ENCODE data around the gene EDIL3.
"Not testable (repeated sequence)": the region's sequence is repeated elsewhere in the genome, so short reads cannot be mapped to it uniquely, and the experiment has no call there.

EDIL3 gene

DNA sequence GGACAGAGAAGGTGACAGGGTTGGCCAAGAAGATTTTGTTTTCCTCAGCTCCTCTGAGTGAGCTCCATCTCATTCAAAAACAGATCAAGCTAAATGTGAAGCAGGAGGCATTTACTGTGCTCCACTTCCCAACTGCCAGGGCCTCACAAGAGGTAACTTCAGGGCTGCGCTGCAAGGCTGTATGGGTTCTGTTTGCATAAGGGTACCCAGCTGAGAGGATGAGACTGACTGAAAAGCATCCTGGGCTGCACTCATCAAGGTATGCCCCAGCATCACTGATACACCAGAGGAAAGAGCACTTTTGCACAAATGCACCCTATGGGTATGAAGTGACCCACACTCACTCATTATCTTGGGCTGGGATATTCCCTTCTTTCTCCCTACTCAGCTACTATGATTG lies 347.8 kb downstream of the EDIL3 start:
- DNase-seq: no peak

DNA sequence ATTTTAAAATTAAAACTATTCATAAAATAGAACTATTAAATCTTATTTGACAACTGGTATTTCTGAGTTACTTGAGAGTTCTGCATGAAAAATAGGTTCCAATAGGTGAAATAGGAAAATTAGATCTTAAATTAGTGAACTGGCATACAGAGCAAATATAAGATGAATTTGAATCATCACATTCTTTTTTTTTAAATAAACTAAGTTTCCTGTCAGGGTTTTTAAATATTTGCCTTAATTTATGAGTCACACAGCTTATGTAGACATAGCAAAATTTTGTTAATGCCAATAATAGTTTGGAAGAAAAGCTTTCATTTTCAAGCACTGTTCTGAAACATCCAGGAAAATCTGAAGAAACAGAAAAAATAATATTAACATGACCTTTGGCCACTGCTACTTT lies 352.4 kb downstream of the EDIL3 start:
- no peak for DNase-seq

DNA sequence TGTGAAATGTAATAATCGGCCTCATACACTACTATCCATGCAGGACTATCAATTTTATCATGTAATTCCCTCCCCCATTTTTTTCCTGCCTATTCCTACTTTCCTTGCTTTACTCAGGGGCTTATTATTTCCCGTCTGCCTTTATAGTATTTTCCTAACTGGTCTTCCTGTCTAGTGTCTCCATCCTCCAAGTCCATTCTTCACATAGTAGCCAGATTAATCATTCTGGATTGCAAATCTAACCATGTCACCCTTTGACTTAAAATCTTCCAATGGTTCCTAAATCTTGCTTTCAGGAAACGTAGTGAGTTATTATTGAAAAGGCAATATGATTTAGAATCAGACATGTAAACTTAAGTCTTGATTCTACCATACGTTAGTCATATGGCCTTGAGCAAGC lies 356.6 kb downstream of the EDIL3 start:
- no peak for DNase-seq

DNA sequence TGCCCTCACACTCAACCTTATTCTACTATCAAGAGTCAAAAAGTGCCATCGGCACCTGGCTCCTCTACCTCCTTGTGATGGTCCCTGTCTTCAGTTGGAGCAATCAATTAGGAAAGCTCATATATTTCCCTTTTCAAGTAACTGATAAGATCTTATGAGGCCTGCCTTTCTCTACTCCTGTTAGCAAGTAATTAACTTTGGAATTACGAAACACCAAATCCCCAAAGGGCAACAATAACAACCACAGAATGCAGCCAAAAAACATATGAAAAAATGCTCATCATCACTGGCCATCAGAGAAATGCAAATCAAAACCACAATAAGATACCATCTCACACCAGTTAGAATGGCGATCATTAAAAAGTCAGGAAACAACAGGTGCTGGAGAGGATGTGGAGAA lies 366.2 kb downstream of the EDIL3 start:
- DNase-seq: not testable (repeated sequence)

DNA sequence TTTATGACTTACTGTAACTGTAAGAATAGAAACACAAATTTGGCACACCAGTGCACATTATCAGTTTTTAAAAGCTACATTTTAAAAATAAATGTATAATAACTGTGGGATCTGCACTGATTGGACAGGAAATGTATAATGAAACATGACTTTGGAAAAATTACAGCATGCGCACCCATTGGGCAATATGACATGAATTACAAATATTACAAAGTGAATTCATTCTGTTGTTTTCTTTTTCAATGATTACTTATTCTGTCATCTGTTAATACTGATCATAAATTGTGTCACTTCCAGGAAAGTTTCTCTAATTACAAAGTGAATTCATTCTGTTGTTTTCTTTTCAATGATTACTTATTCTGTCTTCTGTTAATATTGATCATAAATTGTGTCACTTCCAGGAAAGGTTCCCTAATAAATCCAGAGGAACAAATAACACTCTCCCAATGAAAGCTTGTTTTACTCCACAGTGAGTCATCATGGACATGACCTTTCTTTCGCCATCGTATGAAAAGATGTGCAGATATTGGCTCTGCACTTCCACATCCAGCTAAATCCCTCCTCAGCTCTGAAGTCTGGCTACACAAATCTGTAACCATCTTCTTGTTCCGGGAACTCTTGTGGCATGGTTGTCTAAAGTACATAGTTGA lies 367.0 kb downstream of the EDIL3 start:
- no peak for DNase-seq

DNA sequence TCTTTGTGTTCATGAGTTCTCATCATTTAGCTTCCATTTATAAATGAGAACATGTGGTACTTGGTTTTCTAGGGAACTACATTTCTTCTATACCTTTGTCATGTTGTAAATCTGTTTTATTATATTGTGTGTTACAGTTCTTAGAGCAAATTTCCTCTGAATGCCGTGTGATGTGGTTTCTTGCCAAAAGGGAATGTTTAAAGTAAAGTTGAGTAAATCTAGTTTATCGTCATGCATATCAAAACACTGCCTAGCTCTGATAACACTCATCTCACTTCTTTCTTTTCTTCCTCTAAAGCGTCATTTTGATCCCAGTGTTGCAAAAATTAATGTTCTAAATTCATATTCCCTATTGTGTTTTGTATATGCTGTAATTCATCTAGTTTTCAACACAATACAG lies 368.6 kb downstream of the EDIL3 start:
- no peak for DNase-seq

DNA sequence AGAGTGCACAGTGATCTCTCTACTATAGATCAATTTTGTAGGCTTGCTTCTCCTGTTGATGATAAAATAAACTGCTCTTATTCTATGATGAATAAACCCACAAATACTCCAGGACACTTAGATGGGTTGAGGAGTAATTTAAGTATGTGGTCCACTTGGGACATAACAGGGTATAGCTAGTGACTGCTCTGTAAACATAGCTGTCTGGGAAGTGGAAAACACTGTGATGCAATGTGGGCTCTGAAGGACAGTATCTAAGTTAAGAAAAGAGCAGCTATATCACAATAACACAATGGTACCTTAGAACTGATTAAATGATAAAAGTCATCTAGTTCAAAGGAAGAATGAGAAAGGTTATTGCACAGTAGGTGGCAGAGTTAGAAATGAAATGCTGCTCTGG lies 369.7 kb downstream of the EDIL3 start:
- no peak for DNase-seq

DNA sequence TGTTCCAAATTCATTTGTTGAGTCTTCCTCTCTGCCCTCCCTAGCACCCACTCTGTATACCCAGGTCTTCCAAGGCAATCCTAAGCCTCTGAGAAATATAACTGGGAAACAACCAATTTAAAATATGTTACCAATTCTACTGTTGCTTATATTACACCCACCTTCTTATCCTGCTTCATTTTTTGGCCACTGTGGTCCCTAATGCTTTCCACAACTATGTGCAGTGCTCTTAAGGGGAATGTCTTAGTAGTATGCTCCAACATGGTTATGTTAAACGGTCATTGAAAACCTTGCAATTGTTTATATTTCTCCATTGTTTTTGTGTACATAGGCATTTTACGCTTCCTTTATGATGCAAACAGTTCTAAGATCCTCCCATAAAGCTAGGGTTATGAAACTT lies 390.9 kb downstream of the EDIL3 start:
- DNase-seq: no peak

DNA sequence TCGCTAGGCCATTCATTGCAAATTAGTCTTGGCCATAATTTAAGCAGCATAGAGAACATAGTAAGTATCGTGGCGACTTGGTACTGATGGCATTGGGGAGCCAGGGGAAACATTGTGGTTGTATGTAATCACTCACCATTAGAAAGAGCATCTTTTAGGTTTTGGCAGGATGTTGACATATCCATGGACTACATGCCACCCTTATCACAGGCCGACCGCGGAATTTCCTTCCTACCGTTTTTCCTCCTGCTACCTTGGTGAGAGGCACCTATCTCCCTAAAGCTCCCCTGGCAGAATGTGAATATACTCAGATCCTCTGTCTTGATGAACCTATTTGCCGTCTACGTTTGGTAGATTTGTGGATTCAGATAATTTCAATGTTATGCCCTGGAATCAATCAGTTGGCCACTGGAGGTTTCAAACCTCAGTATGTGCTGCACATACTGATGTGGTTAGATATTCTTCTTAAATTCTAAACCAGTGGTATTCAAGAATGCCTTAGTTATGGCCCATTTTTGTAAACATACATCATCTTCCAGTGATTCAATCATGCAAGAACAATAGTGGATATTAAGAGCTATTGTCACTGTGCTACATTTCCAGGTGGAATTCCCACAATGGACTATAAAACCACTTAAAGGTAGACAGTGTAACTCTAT lies 393.0 kb downstream of the EDIL3 start:
- no peak for DNase-seq

DNA sequence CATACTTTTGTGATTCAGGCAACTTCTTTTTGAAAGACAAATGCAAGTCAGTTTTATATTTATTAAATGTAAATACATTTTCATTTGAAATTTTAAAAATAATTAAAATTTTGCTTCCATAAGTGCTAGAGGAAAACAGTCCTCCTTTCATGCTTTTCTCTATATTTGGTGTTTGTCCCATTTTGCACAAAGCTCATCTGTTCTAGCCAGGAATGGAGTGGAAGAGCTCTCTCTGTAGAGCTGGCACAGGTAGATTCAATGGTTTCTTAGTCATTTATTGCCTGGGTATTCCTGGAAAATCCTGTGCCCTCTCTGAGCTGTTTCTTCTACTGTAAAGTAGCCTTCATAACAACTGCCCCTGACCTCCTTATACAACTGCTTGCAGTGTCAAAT lies 396.4 kb downstream of the EDIL3 start:
- no peak for DNase-seq

DNA sequence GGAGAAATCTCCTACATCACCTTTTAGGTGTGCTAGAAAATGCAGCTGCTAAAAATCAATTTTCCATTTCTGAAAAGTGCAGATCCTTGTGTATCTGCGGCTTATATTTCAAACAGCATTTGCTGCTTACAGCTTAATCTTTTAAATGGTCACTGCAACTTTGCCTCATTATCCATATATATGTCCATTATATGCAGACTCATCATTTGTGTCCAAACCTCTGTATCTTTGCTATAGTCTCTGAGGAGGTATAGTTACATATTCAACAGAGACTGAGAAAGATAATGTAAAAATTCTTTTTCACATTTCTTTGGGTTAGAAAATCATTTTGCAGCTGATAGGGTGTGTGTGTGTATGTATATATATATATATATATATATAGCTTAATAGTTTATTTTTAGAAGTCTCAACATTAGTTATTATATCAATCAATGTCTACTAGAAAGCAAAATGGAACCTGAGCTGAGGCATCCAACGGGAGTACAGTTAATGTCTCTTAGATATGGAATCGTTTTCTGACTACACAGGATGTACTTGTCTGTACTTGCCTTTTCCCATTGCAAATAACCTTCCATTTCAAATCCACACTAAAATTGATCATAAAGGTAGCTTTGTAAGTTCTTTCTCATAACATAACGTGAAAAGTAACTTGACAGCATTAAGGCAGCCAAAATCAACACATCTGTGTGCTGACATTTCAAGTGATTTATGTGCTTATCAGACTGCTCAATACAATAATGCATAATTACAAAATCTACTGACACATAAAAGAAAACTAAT lies 397.0 kb downstream of the EDIL3 start:
- no peak for DNase-seq

DNA sequence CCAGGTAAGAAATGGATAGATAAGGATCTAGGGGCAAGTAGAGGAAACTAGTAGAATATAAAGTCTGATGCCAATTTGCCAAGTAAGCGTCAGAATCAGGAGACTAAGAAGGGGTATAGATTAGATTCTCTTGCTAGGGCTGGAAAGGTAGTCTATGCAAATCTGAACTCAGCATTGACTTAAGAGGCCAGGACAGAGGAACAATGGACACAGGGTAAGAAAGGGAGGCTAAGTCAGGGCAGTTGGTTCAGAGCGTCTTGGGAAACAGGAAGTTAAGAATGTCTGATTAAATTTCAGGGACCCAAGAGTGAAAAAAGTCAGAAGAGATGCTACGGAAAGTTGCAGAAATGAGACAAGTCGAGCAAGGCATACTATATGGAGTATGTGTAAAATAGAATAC lies 400.8 kb downstream of the EDIL3 start:
- DNase-seq: no peak

DNA sequence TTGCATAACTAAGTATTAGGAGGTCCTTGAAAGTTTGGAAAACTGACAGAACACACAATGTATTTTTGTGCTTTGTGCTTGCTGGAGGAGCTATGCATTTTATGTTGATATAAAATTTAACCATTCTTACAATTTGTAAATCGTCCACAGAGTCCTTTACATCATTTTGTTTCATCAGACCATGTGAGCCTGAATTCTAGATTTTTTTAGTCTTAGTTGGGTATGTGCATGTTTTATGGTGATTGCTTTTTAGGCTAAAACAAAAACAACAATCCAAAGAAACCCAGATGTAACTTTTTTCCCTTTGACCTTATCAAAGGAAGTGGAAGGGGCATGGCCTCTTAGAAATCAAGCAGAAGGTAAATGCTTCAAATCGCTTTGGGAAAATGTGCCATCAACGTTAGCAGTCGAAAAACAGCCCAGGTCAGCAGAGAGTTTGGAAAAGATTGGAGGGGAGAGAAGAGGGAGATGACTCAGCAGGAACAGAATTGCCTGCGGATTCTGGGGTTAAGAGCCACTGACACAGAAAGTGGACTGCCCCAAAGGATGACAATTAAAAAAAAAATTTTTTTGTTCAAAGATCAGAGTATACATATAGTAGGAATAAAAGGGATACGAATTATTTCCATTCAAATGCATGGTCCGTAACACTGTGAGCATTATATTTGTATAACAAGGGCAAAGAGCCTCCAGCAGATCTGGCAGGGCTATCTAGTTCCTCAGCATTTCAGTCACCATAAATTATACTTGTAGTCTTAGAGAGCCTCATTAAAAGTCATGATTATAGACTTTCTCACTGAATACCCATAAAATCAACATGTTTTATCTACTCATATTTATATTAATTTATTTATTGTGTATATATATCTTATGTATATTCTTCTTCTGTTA lies 410.5 kb downstream of the EDIL3 start:
- DNase-seq: no peak

DNA sequence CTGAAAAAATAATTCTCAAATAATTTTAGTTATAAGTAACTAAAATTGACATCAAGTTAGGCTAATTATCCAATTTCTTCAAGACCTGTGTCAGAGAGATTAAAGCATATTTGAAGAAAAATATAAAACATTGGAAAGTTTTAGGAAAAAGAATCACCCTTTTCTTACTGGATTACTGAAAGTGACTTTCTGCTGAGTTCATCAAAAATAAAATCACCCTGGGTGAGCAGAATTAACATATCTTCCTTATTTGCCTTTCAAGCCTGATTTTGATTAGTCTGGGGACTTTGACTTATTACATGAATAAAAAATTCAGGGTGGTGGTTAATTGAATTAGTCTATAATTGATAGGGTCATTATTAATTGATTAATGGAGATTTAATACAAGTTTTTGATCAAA lies 411.8 kb downstream of the EDIL3 start:
- no peak for DNase-seq

DNA sequence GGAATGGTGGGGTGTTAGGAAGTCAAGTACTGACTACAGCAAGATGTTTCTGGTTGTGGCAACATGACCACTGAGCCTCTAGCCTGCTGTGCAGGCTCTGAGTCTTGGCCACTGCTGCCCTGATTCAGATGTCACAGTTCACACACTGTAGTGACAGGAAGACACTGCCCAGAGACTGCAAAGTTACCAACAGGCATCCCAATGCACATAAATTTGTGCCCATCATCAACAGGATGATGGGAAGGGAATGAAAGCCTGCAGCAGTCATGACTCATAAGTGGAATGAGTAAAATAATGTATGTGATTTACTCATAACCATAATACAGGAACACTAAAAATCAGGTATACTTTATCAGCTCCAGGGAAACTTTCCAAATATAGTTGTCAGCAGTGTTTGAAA lies 412.4 kb downstream of the EDIL3 start:
- DNase-seq: no peak

DNA sequence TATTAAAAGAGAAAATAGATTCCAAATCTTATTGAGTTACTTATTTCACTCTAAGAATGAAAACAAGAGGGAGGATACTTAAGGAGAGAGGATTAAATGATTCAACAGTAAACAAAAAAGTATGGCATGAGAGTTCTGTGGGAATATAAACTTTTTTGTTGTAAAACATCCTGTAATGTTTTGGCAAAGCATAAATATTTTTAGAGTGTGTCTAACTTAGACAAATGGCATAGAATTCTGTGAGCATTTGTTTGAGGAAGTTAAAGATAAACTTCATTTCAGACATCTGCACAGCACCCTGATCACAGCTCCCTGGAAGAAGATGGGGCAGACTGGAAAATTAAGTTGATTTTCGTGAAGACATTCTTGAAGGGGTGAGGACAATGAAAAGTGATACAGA lies 417.3 kb downstream of the EDIL3 start:
- DNase-seq: no peak

DNA sequence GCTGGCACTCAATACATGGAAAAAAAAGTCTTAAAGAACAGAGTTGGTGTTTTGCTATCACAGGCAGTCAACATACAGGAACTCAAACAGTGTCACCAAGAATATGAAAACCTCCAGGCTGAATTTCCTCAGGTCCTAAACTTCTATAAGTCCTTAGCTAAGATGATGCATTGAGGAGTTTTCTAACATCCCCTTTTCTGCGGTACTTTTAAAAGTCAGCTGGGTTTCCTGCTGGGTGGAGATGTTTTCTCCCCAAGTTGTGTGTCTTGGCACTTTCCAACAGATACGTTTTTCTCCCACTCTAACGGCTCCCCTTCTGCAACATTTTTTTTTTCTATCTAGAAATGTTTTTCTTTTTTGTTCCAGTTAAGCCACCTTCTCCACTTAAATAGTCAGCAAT lies 419.2 kb downstream of the EDIL3 start:
- no peak for DNase-seq

DNA sequence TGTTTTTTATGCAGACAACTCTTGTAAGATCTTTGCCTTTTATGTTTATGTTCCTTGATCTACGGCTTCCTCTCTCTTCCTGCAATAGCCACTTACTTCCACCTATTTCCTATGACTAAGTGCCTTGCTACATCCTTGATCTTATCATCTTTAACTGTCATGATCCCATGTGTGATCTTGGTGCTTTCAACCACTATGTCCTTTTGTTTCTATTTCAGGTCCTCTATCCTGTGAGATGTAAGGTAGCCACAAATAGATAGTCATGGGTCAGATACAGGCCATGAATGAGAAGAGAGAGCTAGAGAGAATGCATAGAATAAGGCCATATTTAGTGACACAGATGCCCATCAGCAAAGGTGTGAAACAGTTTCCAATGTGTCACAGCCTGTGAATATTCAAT lies 420.4 kb downstream of the EDIL3 start:
- DNase-seq: no peak

DNA sequence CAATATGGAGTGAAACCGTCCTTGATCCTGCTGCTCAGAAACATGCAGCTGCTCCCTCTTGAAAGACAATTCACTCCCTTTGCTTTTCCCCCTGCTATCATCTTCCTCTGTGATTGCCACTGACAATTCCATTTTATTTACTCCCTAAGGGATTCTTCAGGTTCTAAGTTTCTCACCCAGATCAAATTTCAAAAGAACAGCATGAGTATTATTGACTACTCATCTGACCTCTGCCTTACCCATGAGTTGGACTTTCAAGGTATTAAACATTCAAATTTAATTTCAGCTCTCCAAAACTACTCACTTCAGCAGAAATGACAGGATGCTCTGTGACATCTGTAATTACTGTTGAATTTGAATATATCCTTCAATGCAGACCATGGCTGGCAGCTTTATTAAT lies 427.5 kb downstream of the EDIL3 start:
- DNase-seq: no peak

DNA sequence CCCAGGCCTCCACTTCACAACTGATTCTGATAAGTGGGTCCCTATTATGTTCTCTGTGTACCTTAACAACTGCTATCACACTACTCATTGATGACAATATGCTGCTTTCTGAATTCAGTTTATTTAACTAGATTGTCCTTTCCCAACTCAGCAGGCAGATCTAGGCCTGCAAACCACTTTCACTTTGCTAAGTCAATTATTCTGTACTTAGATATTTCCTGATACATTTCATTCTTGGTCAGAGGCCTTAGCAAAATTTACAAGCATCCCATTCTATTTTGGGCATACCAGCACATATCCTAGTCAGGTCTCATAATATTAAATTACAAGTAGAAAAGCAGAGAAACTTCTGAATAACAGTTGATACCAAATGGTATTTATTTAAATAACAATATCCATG lies 428.3 kb downstream of the EDIL3 start:
- no peak for DNase-seq

DNA sequence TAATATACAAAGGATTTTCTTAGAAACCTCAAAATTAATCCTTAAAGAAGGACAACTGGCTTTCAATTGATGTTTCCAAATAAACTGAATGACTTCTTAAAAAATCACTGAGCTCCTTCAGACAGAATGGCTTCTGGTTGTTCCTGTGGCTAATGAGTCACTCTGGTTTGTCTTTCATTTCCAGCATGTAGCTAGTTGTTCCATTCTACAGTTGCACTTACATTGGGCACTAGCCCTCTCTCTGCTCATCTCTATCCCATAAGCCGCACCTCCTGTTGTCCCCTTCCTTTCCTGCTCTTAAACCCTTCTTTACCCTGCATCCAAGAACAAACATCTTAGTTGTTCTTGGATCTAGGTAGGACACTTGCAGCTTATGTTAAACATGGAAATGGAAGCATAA lies 428.8 kb downstream of the EDIL3 start:
- no peak for DNase-seq

DNA sequence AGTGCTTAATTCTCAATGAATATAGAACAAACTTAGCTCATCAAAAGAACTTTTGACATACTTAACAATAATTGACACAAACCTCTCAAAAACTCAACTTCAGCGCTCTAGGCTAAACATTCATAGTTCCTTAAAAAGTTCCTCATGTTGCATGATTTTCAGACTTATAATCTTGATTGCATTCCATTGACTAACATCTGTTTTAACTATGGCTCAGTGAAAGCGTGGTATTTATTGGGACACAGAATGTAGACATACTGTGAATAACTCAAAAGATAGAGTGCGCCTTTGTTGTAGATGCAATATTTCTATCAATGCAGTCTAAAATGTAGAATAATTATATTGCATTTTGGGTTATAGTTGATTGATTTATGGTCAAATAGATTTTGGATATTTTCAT lies 436.9 kb downstream of the EDIL3 start:
- no peak for DNase-seq

DNA sequence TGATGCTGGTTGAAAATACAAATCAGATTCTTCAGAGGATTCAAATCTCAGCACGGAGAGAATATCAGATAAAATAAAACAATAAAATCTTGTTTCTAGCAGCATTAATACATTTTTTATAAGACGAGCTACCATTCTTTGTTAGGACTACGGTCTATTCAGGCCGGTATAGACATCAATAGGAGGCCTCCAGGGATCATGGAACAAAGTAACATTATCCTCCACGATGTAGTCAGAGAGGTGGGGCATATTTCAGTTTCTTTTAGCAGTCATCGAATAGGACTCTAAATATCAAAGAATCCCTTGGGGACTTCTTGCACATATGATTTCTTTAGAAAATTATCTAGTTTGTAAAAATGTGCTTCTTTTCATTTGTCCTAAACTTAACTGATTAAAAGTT lies 438.2 kb downstream of the EDIL3 start:
- no peak for DNase-seq
